OCI-LY7 (cell line): Measurements from ENCODE around the gene CMPK2.

Experiments used
- CTCF ChIP-seq: fragments of 200-600 bp; sonication (generic); conservative IDR thresholded peaks from 2 replicates; pipeline ENCODE4 v1.5.1; 2014; ENCODE audit warnings: mild to moderate bottlenecking, antibody characterized with exemption, low read length, moderate library complexity, mixed read lengths
- EZH2phosphoT487 ChIP-seq: fragments of 200-600 bp; sonication (generic); IDR thresholded peaks from 2 replicates; pipeline ENCODE4 v1.6.1; 2018; ENCODE audit warnings: low read depth, borderline replicate concordance, mild to moderate bottlenecking, mixed run types, antibody characterized with exemption, low read length, moderate library complexity, mixed read lengths

DNA sequence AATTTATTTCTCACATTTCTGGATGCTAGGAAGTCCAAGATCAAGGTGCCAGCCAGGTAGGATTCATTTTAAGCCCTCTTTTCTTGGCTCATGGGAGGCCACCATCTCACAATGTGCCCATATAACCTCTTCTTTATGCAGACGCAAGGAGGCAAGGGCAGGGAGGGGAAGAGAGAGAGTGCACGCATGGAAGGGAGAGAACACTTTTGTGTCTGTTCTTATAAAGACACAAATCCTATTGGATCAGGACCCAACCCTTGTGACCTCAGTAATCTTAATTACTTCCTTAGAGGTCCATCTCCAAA lies 32.5 kb downstream of the CMPK2 start:
- no peak for TF ChIP-seq EZH2phosphoT487
- no peak for TF ChIP-seq CTCF
